HL-60 (cell line): Measurements from ENCODE around the gene GRIA3.

Source experiments
- GABPA ChIP-seq: IDR thresholded peaks from 2 replicates; pipeline ENCODE4 v1.6.1; 2012; ENCODE audit warnings: low read depth
- POLR2AphosphoS5 ChIP-seq: IDR thresholded peaks from 2 replicates; pipeline ENCODE4 v1.6.1; 2012; ENCODE audit warnings: low read depth
- TF ChIP-seq, protein P1 (sequence below): IDR thresholded peaks from one replicate; pipeline ENCODE4 v1.5.1; 2011; ENCODE audit warnings: low read length, control low read depth, inconsistent platforms; ENCODE audit not compliant: insufficient read depth
- TF ChIP-seq, protein P2 (sequence below): IDR thresholded peaks from 2 replicates; pipeline ENCODE4 v1.6.1; 2012; ENCODE audit warnings: low read depth; ENCODE audit not compliant: insufficient replicate concordance

DNA sequence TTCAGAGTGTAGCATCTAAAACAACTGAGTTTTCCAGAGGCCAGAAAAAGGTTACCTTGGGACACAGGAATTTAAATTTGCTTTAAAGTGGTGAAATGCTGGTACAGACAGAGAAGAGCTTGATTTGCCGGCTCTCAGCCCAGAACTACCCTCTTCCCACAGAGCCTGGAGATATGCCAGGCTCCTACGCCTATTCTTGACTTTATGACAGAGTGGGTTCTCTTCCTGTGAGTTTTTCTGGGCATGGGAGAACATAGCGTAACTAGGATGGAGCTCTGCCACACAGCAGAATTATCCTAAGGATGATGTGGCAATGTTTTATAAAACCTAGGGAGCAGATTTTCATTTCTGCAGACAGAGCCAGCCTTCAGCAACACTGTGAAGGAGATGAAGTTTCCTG, 241.8 kb downstream of the GRIA3 start:
- TF ChIP-seq, protein P1, sequence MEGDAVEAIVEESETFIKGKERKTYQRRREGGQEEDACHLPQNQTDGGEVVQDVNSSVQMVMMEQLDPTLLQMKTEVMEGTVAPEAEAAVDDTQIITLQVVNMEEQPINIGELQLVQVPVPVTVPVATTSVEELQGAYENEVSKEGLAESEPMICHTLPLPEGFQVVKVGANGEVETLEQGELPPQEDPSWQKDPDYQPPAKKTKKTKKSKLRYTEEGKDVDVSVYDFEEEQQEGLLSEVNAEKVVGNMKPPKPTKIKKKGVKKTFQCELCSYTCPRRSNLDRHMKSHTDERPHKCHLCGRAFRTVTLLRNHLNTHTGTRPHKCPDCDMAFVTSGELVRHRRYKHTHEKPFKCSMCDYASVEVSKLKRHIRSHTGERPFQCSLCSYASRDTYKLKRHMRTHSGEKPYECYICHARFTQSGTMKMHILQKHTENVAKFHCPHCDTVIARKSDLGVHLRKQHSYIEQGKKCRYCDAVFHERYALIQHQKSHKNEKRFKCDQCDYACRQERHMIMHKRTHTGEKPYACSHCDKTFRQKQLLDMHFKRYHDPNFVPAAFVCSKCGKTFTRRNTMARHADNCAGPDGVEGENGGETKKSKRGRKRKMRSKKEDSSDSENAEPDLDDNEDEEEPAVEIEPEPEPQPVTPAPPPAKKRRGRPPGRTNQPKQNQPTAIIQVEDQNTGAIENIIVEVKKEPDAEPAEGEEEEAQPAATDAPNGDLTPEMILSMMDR: no peak
- TF ChIP-seq, protein P2, sequence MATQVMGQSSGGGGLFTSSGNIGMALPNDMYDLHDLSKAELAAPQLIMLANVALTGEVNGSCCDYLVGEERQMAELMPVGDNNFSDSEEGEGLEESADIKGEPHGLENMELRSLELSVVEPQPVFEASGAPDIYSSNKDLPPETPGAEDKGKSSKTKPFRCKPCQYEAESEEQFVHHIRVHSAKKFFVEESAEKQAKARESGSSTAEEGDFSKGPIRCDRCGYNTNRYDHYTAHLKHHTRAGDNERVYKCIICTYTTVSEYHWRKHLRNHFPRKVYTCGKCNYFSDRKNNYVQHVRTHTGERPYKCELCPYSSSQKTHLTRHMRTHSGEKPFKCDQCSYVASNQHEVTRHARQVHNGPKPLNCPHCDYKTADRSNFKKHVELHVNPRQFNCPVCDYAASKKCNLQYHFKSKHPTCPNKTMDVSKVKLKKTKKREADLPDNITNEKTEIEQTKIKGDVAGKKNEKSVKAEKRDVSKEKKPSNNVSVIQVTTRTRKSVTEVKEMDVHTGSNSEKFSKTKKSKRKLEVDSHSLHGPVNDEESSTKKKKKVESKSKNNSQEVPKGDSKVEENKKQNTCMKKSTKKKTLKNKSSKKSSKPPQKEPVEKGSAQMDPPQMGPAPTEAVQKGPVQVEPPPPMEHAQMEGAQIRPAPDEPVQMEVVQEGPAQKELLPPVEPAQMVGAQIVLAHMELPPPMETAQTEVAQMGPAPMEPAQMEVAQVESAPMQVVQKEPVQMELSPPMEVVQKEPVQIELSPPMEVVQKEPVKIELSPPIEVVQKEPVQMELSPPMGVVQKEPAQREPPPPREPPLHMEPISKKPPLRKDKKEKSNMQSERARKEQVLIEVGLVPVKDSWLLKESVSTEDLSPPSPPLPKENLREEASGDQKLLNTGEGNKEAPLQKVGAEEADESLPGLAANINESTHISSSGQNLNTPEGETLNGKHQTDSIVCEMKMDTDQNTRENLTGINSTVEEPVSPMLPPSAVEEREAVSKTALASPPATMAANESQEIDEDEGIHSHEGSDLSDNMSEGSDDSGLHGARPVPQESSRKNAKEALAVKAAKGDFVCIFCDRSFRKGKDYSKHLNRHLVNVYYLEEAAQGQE: no peak
- TF ChIP-seq POLR2AphosphoS5 (no peak), GABPA (no peak)
